ENCODE measurements around the gene AXIN1.
"Not testable (repeated sequence)": the region's sequence is repeated elsewhere in the genome, so short reads cannot be mapped to it uniquely, and the experiment has no call there.

The AXIN1 gene

DNA sequence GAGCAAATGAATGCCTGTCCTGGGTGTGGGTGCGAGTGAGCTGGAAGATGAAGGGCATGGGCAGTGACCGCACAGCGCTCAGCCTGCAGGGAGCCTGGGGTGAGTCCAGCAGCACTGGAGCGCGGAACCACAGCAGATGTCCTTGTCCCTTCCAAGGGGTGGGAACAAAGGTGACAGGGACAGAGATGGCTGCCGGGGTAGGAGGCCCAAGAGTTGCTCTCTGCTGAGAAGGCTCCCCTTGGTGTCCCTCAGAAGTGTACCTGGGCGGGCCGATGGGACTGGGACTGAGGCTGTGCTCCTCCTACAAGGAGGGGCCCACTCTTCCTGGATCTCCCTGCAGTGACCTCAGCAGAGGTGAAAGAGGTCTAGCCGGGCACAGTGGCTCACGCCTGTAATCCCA lies 36.8 kb upstream of the AXIN1 start:
- H3K27me3 Mint-ChIP-seq = no peaks in the 10 kb centered on the region
- H3K27ac Mint-ChIP-seq = no peak overlapping the region
- no peak for DNase-seq (ENCODE audit: low spot score in 2 of 2)
- H3K4me3 Mint-ChIP-seq = no peak overlapping the region
- H3K4me1 Mint-ChIP-seq = no peaks in the 10 kb centered on the region
- ATAC-seq (ENCODE audit: low read depth) = no peak
- H3K9me3 Mint-ChIP-seq = no peaks in the 10 kb centered on the region
- no peaks in the 10 kb centered on the region for H3K36me3 Mint-ChIP-seq

DNA sequence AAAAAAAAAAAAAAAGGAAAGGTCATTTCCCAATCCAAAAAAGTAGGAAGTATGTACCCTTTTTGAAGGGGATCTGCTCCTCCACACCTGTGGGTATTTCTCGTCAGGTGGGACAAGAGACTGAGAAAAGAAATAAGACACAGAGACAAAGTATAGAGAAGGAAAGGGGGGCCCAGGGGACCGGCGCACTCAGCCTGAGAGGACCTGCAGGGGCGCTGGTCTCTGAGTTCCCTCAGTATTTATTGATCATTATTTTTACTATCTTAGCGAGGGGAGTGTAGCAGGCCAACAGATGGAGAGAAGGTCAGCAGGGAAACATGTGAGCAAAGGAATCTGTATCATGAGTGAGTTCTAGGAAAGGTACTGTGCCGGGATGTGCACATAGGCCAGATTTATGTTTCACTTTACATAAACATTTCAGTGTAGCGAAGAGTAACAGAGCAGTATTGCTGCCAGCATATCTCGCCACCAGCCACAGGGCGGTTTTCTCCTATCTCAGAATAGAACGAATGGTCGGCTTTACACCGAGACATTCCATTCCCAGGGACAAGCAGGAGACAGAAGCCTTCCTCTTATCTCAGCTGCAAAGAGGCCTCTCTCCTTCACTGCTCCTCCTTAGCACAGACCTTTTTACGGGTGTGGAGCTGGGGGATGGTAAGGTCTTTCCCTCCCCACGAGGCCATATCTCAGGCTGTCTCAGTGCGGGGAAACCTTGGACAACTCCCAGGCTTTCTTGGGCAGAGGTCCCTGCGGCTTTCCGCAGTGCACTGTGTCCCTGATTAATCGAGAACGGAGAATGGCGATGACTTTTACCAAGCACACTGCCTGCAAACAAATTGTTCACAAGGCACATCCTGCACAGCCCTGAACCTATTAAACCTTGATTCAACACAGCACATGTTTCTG lies 35.5 kb upstream of the AXIN1 start:
- DNase-seq (ENCODE audit: low spot score in 2 of 2); H3K27ac Mint-ChIP-seq; H3K4me1 Mint-ChIP-seq; H3K9me3 Mint-ChIP-seq; ATAC-seq (ENCODE audit: low read depth); H3K4me3 Mint-ChIP-seq; H3K36me3 Mint-ChIP-seq; H3K27me3 Mint-ChIP-seq: not testable (repeated sequence)

DNA sequence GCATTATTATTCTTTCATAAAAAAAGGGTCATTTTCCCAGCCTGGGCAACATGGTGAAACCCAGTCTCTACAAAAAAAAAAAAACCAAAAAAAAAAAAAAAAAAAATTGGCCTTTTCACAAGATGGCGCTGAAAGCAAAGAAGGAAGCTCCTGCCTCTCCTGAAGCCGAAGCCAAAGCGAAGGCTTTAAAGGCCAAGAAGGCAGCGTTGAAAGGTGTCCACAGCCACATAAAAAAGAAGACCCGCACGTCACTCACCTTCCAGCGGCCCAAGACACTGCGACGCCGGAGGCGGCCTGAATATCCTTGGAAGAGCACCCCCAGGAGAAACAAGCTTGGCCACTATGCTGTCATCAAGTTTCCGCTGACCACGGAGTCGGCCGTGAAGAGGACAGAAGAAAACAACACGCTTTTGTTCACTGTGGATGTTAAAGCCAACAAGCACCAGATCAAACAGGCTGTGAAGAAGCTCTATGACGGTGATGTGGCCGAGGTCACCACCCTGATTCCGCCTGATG lies 34.2 kb upstream of the AXIN1 start:
- DNase-seq (ENCODE audit: low spot score in 2 of 2) = no peak

DNA sequence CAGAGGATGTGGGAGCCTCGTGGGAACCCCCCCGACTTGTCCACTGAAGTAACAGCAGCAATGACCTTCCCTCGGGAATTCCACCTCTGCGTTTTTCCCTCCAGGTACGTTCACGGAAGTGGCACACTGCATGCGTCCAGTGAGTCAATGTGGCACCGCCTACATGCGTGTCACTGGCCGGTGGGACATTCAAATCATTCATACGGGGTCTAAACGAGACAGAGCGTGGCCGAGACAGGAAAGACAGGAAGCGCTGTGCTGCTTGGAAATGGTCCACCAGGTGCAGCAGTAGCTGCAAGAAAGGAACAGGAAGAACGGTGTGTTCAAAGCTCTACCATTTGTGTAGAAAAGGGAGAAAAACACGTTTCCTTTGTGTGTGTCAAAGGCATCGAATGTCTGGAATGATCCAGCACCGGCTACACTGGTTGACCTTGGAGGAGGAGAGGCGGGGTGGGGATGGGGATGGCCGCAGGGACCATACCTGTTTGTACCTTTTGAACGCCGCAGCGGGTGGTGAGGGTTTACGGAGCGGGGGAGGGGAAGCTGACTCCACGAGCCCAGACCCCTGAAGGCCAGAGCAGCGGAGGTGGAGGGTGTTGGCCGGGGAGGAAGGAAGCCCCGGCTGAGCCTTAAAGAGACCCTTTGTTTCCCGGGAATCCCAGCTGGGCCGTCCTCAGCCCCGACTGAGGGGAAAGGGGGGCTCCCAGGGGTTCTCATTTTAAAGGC lies 31.0 kb upstream of the AXIN1 start:
- Mint-ChIP-seq H3K9me3 (no peaks in the 10 kb centered on the region), H3K27me3 (no peaks in the 10 kb centered on the region), H3K36me3 (no peaks in the 10 kb centered on the region), H3K4me1 (peaks cover 13% of the 10 kb centered on the region), H3K27ac (peak overlapping the region; percentile 43), H3K4me3 (peak overlapping the region; percentile 84)
- ATAC-seq (ENCODE audit: low read depth) (peak; percentile 55), DNase-seq (ENCODE audit: low spot score in 2 of 2) (no peak)

More for the DNA sequence above, 34.2 kb upstream of the AXIN1 start:
- peaks cover 8% of the 10 kb centered on the region for H3K4me1 Mint-ChIP-seq
- H3K9me3 Mint-ChIP-seq = no peaks in the 10 kb centered on the region
- H3K27ac Mint-ChIP-seq = no peak overlapping the region
- ATAC-seq (ENCODE audit: low read depth) = no peak
- H3K4me3 Mint-ChIP-seq = no peak overlapping the region
- no peaks in the 10 kb centered on the region for H3K27me3 Mint-ChIP-seq
- H3K36me3 Mint-ChIP-seq = no peaks in the 10 kb centered on the region

DNA sequence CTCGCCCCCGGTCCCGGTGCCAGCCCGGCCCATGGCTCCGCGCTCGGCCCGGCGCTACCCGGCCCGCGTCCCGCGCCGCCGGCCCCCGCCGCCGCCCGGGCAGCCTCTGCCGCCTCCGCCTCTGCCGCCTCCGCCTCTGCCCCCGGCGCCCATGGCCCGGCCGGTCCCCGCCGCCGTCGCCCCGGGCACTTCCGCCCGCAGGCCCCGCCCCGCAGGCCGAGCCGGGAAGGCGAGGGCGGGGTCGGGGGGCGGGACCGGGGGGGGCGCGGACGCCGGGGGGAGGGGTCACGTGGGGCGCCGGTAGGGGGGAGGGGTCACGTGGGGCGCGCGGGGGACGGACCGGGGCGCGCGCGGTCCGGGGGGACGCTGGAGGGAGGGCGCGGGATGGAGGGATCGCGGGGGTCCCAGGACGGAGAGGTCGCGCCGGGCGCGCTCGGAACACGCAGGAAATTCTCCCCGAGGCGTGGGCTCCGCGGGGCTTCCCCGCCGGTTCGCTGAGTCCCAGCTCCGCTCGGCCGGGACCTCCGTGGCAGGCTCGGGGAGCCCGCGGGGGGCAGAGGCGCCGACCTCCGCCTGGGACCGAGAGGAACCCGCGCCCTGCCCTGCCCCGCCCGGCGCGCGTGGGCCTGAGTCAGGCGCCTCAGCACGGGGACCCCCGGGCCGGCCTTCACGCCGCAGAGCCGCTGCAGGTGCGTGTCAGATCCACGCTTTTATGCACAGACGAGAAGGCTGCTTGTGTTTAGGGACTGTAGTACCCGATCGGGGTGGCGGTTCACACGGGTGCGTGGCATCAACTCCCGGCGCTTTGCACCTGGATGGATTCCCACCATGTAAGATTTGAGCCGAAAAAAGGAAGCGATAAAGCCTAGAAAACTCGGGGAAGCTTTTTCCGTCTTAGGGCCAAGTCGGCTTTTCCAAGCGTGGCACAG lies 29.5 kb upstream of the AXIN1 start, which contains the start of gene PGAP6:
Gene PGAP6 (minus strand): TSS at position 190 of the 929 bp plus-strand sequence. CDS start 157 bp downstream, at position 33.
- no peaks in the 10 kb centered on the region for H3K9me3 Mint-ChIP-seq
- H3K4me1 Mint-ChIP-seq = peaks cover 13% of the 10 kb centered on the region
- no peaks in the 10 kb centered on the region for H3K36me3 Mint-ChIP-seq
- no peaks in the 10 kb centered on the region for H3K27me3 Mint-ChIP-seq
- DNase-seq (ENCODE audit: low spot score in 2 of 2) (peak; percentile 45 to 66), ATAC-seq (ENCODE audit: low read depth) (peak; percentile 66)
- H3K4me3 Mint-ChIP-seq = peak within 1 kb of the TSS; percentile 84
- H3K27ac Mint-ChIP-seq = peak within 1 kb of the TSS; percentile 43

DNA sequence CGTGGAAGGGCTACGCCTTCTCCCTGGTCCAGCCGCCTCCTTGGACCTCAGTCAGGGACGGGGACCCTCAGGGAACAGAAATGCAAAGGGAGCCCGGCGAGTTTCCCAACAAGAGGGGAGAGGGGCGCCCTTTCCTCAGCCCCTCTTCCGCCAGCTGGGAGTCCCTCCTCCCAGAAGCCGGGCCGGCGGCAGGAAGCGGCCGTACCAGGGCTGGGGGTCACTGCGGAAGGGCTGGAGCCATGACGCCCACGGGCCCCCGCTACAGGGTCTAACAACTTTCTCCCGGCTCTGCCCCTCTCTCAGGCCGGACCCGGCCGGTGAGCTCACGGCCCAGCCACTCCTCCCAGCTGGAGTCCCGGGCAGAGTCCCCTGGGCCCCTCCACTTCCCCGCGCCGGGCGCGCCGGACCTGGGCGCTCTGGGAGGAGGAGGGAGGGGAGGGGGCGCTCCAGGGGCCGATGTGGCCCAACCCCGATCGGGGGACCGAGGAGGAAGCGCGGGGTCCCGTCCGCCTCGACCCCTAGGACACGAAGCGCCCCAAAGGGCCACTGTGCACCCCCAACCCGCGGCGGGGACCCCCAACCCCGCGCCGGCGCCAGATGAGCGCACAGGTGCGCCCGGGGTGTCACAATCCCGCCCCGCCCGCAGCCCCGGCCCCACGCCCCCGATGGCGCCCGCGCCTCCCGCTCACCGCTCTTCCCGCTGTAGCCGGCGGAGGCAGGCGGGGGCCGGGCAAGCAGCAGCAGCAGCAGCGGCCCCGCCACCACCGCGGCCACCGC lies 28.7 kb upstream of the AXIN1 start:
- DNase-seq (ENCODE audit: low spot score in 2 of 2) (no peak), ATAC-seq (ENCODE audit: low read depth) (peak; percentile 26)
- no peaks in the 10 kb centered on the region for H3K27me3 Mint-ChIP-seq
- peak overlapping the region; percentile 64 for H3K4me3 Mint-ChIP-seq
- peaks cover 13% of the 10 kb centered on the region for H3K4me1 Mint-ChIP-seq
- no peak overlapping the region for H3K27ac Mint-ChIP-seq
- no peaks in the 10 kb centered on the region for H3K36me3 Mint-ChIP-seq
- no peaks in the 10 kb centered on the region for H3K9me3 Mint-ChIP-seq

DNA sequence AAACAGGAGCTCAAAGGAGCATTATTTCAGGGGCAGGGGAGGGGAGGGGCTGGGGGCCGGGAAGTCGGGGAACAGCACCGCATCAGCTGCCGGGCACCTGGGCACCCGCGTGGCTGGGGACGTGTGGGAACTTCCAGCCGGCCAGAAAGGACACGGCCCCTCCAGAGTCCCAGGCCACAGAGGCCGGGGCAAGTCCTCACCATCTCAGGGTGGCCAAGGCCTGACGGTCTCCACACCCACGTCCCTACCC lies 28.2 kb upstream of the AXIN1 start:
- H3K9me3 Mint-ChIP-seq = no peaks in the 10 kb centered on the region
- peak overlapping the region; percentile 64 for H3K4me3 Mint-ChIP-seq
- no peak overlapping the region for H3K27ac Mint-ChIP-seq
- H3K4me1 Mint-ChIP-seq = peaks cover 13% of the 10 kb centered on the region
- ATAC-seq (ENCODE audit: low read depth) (no peak), DNase-seq (ENCODE audit: low spot score in 2 of 2) (no peak)
- H3K27me3 Mint-ChIP-seq = no peaks in the 10 kb centered on the region
- H3K36me3 Mint-ChIP-seq = no peaks in the 10 kb centered on the region

DNA sequence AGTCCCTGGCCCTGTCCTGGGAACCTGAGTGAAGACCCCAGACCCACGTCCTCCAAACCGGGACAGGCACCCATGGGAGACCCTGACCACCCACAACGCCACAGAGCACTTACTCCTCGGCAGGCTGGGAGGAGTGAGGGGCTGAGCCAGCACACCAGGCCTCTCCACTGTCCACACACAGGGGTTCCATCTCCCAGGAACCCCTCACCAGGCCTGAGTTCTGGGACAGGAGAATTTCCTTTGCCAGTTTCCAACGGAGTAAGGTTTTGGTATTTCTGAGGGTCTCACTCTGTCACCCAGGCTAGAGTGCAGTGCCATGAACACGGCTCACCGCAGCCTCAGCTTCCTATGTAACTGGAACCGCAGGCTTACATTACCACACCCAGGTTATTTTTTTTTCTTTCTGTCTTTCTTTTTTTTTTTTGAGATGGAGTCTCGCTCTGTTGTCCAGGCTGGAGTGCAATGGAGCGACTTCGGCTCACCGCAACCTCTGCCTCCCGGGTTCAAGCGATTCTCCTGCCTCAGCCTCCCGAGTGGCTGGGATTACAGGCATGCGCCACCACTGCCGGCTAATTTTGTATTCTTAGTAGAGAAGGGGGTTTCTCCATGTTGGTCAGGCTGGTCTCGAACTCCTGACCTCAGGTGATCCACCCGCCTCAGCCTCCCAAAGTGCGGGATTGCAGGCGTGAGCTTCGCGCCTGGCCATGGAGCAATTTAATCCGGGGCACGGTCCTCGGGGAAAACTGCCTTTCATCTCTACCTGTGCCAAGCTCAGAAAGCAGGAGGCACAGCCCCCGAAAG lies 27.6 kb upstream of the AXIN1 start:
- no peaks in the 10 kb centered on the region for H3K9me3 Mint-ChIP-seq
- ATAC-seq (ENCODE audit: low read depth) (no peak), DNase-seq (ENCODE audit: low spot score in 2 of 2) (no peak)
- no peak overlapping the region for H3K27ac Mint-ChIP-seq
- H3K4me3 Mint-ChIP-seq = peak overlapping the region; percentile 60
- H3K36me3 Mint-ChIP-seq = no peaks in the 10 kb centered on the region
- H3K4me1 Mint-ChIP-seq = peaks cover 13% of the 10 kb centered on the region
- no peaks in the 10 kb centered on the region for H3K27me3 Mint-ChIP-seq

DNA sequence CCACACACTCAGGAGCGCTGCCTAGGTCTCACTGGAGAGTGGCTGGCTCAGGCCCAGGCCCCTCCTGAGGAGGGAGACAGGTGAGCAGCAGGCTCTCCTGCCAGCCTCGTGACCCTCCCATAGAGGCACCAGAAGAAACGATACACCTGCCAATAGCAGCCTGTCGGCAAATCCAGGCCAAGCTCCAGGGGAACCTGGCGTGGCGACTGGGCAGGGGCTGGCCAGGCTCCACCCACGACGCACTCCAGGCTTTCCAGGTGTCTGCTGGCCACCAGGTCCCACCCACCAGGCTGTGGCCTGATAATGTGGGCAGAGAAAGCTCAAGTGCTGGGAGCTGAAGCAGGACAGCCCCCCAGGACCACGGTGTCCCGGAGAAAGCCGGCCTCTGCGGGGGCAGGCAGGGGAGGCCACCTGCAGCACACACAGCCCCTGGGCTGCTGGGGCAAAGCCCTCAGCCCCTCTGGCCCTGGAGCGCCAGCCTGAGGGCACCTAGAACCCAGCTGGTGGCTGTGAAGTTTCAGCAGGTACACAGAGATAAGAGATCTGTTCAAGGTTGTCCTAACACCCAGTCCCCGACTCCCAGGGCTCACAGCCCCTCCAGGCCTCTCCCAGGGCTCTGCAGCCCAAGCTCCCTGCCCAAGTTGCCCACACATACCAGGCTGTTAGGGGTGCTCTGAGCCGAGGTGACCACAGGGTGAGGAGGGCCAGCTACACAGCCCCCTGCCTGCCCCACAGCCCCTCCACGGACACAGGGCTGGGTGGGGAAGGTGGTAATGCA lies 26.8 kb upstream of the AXIN1 start:
- Mint-ChIP-seq H3K36me3 (no peaks in the 10 kb centered on the region), H3K9me3 (no peaks in the 10 kb centered on the region), H3K4me3 (peak overlapping the region; percentile 5), H3K27ac (no peak overlapping the region), H3K27me3 (no peaks in the 10 kb centered on the region), H3K4me1 (peaks cover 13% of the 10 kb centered on the region)
- ATAC-seq (ENCODE audit: low read depth) (no peak), DNase-seq (ENCODE audit: low spot score in 2 of 2) (no peak)

DNA sequence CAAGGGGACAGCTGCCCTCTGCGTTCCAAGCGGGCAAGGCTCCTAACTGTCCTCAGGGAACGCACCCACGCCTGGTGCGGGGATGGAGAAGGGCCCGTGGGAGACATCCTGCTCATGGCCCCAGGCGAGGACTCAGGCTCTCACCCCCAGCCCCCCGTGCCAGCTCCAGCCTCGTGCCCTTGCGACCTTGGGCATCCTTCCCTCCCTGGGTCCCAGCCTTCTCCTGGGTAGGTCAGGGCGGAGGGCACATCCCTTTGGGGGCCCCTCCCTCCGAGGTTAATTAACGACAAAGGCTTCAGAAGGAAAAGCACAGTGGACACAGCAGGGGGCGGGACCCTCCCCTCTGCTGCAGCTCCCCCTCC lies 26.3 kb upstream of the AXIN1 start:
- ATAC-seq (ENCODE audit: low read depth) (no peak), DNase-seq (ENCODE audit: low spot score in 2 of 2) (no peak)
- Mint-ChIP-seq H3K36me3 (peaks cover 2% of the 10 kb centered on the region), H3K4me3 (no peak overlapping the region), H3K27ac (no peak overlapping the region), H3K27me3 (no peaks in the 10 kb centered on the region), H3K4me1 (peaks cover 13% of the 10 kb centered on the region), H3K9me3 (no peaks in the 10 kb centered on the region)

DNA sequence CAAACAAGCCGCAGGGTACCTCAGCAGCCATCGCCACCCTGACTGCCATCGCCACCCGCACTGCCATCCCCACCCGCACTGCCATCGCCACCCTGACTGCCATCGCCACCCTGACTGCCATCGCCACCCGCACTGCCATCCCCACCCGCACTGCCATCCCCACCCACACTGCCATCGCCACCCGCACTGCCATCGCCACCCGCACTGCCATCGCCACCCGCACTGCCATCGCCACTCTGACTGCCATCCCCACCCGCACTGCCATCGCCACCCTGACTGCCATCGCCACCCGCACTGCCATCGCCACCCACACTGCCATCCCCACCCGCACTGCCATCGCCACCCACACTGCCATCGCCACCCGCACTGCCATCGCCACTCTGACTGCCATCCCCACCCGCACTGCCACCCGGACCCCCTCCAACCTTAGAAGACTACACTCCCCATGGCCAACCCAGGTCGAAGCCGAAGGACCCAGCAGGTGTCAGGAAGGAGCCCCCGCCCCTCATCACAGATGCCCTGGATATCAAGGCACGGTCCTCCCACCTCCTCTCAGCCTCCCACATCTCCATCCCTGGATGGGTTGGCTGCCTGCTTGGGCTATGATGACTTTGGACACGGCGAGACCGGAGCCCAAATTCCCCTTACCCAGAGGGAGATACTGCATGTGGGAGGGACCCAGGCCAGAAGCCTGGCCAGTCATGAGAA lies 25.7 kb upstream of the AXIN1 start:
- not testable (repeated sequence) for H3K4me1 Mint-ChIP-seq; H3K36me3 Mint-ChIP-seq; H3K4me3 Mint-ChIP-seq; H3K27ac Mint-ChIP-seq; ATAC-seq (ENCODE audit: low read depth); H3K27me3 Mint-ChIP-seq; DNase-seq (ENCODE audit: low spot score in 2 of 2); H3K9me3 Mint-ChIP-seq

All from memory B cell (primary cell).